ENCODE results near the gene COLEC12. TPM values are rescaled to one million over a fixed set of nuclear protein-coding genes. Genes with fewer than 3 reads are reported as not detected.

Gene COLEC12
- total RNA-seq, 5 donors from 2014 or later (not counting 1 experiment from before 2014, with no cell fraction given): 0.07 to 0.32 TPM; not detected in 3

DNA sequence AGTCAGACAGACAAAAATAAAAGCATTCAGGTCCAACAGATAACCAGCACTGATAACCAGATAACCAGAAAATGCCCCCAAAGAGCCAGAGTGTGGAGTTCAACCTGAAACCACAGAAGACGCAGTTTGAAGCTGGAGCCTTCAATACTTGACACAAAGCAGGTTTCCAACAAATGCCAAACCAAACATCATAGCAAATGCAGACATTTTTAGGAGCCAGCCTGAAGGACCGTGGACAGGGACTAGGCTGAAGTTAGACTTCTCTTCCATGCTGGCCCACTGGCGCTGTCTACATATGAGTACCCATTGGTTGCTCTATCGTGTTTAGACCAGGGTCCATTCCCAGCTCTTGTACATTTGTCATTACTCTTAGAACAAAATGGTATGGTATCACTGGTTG lies 9.9 kb downstream of the COLEC12 start:
- WGBS (ENCODE audit: insufficient coverage): 55% methylated on average over 3 of the region's 4 CpGs
- POLR2A ChIA-PET: no interaction called here

DNA sequence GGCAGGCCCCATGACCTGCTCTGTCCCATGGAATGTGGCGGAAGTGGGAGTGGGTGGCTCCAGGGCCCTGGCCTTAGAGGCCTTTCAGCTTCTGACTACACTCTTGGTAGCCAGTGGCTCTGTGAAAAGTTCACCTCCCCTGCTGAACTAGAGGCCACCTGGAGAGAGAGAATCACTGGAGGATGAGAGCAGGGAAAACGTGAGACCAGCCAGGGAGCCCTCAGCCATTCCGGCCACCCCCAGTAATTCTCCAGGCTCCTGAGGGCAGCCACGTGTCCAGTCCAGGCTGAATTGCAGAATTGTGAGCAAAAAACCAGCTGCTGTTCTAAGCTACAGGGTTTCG lies 10.5 kb downstream of the COLEC12 start:
- Mint-ChIP-seq H3K27me3 (peaks cover 14 to 17% of the 10 kb centered on the region in 2 donors), H3K4me3 (no peak overlapping the region), H3K36me3 (no peaks in the 10 kb centered on the region), H3K9me3 (peaks cover 4 to 9% (median 7%) of the 10 kb centered on the region in 3 donors), H3K27ac (no peak overlapping the region), H3K4me1 (no peaks in the 10 kb centered on the region)
- 75% methylated on average over 4 of the region's 5 CpGs for WGBS (ENCODE audit: insufficient coverage)
- Histone ChIP-seq H3K9me3 (no peaks in the 10 kb centered on the region), H3K36me3 (ENCODE audit: control insufficient read depth in 2 of 2, extremely low read depth in 1 of 2, insufficient read depth in 1 of 2, low read length in 1 of 2) (no peaks in the 10 kb centered on the region), H3K4me3 (ENCODE audit: control insufficient read depth in 1 of 2, extremely low read depth in 1 of 2, low read length in 1 of 2) (no peak overlapping the region), H3K27ac (ENCODE audit: low read length) (no peak overlapping the region), H3K4me1 (ENCODE audit: control insufficient read depth in 1 of 2, extremely low read depth in 1 of 2, insufficient read depth in 2 of 2, low read length in 2 of 2) (no peaks in the 10 kb centered on the region), H3K27me3 (replicated peaks in 1 of 2; ENCODE audit: control insufficient read depth in 2 of 2, extremely low read depth in 1 of 2, insufficient read depth in 2 of 2, low read length in 1 of 2) (peaks cover 0 to 6% of the 10 kb centered on the region in 2 experiments)
- POLR2A ChIA-PET: no interaction called here
- DNase-seq (no peak), ATAC-seq (replicated peaks in 1 of 4) (no peak)
- CTCF ChIA-PET: no interaction called here

More for the DNA sequence above, 9.9 kb downstream of the COLEC12 start:
- DNase-seq: no peak
- no peak overlapping the region for H3K27ac Mint-ChIP-seq
- H3K27me3 ChIP-seq (replicated peaks in 1 of 2; ENCODE audit: control insufficient read depth in 2 of 2, extremely low read depth in 1 of 2, insufficient read depth in 2 of 2, low read length in 1 of 2): peaks cover 0 to 6% of the 10 kb centered on the region in 2 experiments
- H3K36me3 Mint-ChIP-seq: no peaks in the 10 kb centered on the region
- CTCF ChIA-PET: no interaction called here
- no peak overlapping the region for H3K4me3 Mint-ChIP-seq
- no peak overlapping the region for H3K4me3 ChIP-seq (ENCODE audit: control insufficient read depth in 1 of 2, extremely low read depth in 1 of 2, low read length in 1 of 2)
- no peaks in the 10 kb centered on the region for H3K36me3 ChIP-seq (ENCODE audit: control insufficient read depth in 2 of 2, extremely low read depth in 1 of 2, insufficient read depth in 1 of 2, low read length in 1 of 2)
- peaks cover 4 to 9% (median 7%) of the 10 kb centered on the region in 3 donors for H3K9me3 Mint-ChIP-seq
- H3K9me3 ChIP-seq: no peaks in the 10 kb centered on the region
- no peaks in the 10 kb centered on the region for H3K4me1 Mint-ChIP-seq
- H3K4me1 ChIP-seq (ENCODE audit: control insufficient read depth in 1 of 2, extremely low read depth in 1 of 2, insufficient read depth in 2 of 2, low read length in 2 of 2): no peaks in the 10 kb centered on the region
- no peak for ATAC-seq (replicated peaks in 1 of 4)
- no peak overlapping the region for H3K27ac ChIP-seq (ENCODE audit: low read length)
- peaks cover 14 to 17% of the 10 kb centered on the region in 2 donors for H3K27me3 Mint-ChIP-seq

DNA sequence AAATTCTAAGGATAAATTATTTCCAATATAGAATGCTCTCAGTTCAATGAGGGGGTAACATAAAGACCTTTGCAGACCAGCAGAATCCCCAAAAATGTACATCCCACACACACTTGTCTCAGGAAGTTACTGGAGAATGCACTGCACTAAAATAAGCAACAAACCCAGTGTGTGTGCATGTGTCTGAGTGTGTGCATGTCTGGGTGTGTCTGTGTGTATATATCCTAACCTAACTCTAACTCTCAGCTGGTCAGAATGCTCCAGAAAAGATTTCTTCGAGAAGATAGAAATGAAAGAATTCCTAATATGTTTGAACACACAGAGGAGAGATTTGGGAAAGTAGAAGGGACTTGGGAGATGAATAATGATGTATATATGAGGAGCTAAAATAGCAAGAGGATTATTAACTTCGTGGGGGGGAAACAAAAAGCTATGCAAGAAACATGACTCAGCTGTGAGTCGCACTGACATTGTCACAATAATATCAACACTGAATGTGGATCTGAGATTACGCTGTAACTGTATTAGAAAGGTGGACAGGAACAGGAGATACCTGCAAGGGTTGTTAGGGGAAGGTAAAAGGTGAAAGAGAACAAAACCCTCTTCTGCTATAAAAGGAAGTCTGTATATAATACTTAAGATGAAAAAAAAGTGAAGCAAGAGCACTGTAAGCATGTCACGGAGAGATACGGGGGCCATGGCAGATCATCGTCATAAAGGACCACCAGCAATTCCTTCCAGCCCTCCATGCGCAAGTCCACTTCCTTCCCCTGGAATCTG lies 11.1 kb downstream of the COLEC12 start:
- WGBS (ENCODE audit: insufficient coverage): 91% methylated on average over 4 of the region's 8 CpGs
- ATAC-seq (replicated peaks in 1 of 4) (no peak), DNase-seq (no peak)
- Histone ChIP-seq H3K27me3 (replicated peaks in 1 of 2; ENCODE audit: control insufficient read depth in 2 of 2, extremely low read depth in 1 of 2, insufficient read depth in 2 of 2, low read length in 1 of 2) (peaks cover 0 to 6% of the 10 kb centered on the region in 2 experiments), H3K27ac (ENCODE audit: low read length) (no peak overlapping the region), H3K9me3 (no peaks in the 10 kb centered on the region), H3K4me1 (ENCODE audit: control insufficient read depth in 1 of 2, extremely low read depth in 1 of 2, insufficient read depth in 2 of 2, low read length in 2 of 2) (no peaks in the 10 kb centered on the region), H3K4me3 (ENCODE audit: control insufficient read depth in 1 of 2, extremely low read depth in 1 of 2, low read length in 1 of 2) (no peak overlapping the region), H3K36me3 (ENCODE audit: control insufficient read depth in 2 of 2, extremely low read depth in 1 of 2, insufficient read depth in 1 of 2, low read length in 1 of 2) (no peaks in the 10 kb centered on the region)
- no peaks in the 10 kb centered on the region for H3K4me1 Mint-ChIP-seq
- H3K9me3 Mint-ChIP-seq: peaks cover 4 to 9% (median 7%) of the 10 kb centered on the region in 3 donors
- no peaks in the 10 kb centered on the region for H3K36me3 Mint-ChIP-seq
- H3K4me3 Mint-ChIP-seq: no peak overlapping the region
- ChIA-PET CTCF (no interaction called here), POLR2A (no interaction called here)
- H3K27ac Mint-ChIP-seq: no peak overlapping the region
- H3K27me3 Mint-ChIP-seq: peaks cover 14 to 17% of the 10 kb centered on the region in 2 donors

DNA sequence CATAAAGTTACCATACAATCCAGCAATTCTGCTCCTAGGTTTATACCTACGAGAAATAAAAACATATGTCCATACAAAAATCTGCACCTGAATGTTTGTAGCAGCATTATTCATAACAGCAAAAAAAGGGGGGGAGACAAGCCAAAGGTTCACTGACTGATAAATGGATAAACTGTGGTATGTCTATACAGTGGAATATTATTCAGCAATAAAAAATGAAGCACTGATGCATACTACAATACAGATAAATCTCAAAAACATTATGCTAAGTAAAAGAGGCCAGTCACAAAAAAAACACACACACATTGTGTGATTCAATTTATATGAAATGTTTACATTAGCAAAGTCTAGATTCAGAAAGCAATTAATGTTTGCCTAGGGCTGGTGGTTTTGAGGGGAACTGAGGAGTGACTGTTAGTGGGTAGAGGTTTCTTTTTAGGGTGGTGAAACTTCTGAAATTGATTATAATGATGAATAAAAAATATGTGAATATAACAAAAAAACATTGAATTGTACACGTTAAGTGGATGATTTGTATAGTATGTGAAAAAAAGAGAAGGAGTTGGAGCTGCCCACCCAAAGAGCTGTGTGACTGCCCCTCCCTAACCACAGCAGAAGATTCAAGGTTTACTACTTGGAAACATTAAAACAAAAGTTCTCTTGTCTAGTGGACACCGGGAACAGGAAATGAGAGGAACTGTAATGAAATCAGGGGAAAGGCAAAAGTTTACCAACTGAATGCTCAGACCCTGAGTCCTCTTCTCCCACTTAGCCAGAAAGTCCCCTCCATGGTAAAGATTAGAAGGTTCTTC lies 13.4 kb downstream of the COLEC12 start:
- H3K4me3 Mint-ChIP-seq: no peak overlapping the region
- H3K27me3 Mint-ChIP-seq: peaks cover 19 to 22% of the 10 kb centered on the region in 2 donors
- H3K9me3 Mint-ChIP-seq: peaks cover 4 to 9% (median 7%) of the 10 kb centered on the region in 3 donors
- Histone ChIP-seq H3K36me3 (ENCODE audit: control insufficient read depth in 2 of 2, extremely low read depth in 1 of 2, insufficient read depth in 1 of 2, low read length in 1 of 2) (no peaks in the 10 kb centered on the region), H3K4me1 (ENCODE audit: control insufficient read depth in 1 of 2, extremely low read depth in 1 of 2, insufficient read depth in 2 of 2, low read length in 2 of 2) (no peaks in the 10 kb centered on the region), H3K9me3 (no peaks in the 10 kb centered on the region), H3K27me3 (replicated peaks in 1 of 2; ENCODE audit: control insufficient read depth in 2 of 2, extremely low read depth in 1 of 2, insufficient read depth in 2 of 2, low read length in 1 of 2) (peaks cover 0 to 6% of the 10 kb centered on the region in 2 experiments), H3K4me3 (ENCODE audit: control insufficient read depth in 1 of 2, extremely low read depth in 1 of 2, low read length in 1 of 2) (no peak overlapping the region), H3K27ac (ENCODE audit: low read length) (no peak overlapping the region)
- DNase-seq (no peak), ATAC-seq (replicated peaks in 1 of 4) (no peak)
- H3K4me1 Mint-ChIP-seq: no peaks in the 10 kb centered on the region
- CTCF ChIA-PET: no interaction called here
- no CpG with 5 or more reads among the region's 3 CpGs for WGBS (ENCODE audit: insufficient coverage)
- no peaks in the 10 kb centered on the region for H3K36me3 Mint-ChIP-seq
- no peak overlapping the region for H3K27ac Mint-ChIP-seq
- POLR2A ChIA-PET: no interaction called here

DNA sequence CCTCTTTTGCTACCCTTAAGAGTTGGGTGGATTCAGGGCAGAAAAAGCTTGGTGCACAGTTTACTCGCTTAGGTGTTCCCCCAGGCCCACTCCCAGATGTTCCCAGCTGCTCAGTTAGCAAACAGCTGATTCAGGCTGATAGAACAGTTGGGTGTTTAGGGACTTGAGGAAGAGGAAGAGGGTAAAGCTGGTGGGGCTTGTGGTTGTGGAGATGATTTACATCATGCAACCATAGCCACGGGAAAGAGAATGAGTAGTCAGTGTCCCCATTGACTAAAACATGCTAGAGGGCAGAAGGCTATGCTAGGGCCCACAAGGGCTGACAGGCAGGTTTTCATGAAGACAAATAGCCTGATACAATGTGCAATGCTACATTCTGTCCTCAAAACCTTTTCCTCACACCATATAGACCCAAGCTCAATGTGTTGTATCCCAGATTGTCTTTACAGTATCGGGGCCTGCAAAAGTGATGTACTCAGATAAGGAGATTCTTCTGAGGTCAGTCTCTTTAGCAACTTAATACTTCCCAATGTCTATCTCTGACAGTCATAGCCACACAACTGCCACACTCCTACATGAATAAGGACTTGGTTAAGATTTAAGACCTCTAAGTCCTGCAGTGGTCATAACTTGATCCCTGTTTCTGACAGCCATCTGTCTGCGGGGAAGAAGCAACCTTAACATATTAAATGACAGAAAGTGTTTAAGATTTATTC lies 15.6 kb downstream of the COLEC12 start:
- DNase-seq (no peak), ATAC-seq (replicated peaks in 1 of 4) (no peak)
- no peaks in the 10 kb centered on the region for H3K4me1 Mint-ChIP-seq
- H3K27me3 Mint-ChIP-seq: peaks cover 22 to 26% of the 10 kb centered on the region in 2 donors
- CTCF ChIA-PET: no interaction called here
- no peaks in the 10 kb centered on the region for H3K4me1 ChIP-seq (ENCODE audit: control insufficient read depth in 1 of 2, extremely low read depth in 1 of 2, insufficient read depth in 2 of 2, low read length in 2 of 2)
- peaks cover 4 to 9% (median 7%) of the 10 kb centered on the region in 3 donors for H3K9me3 Mint-ChIP-seq
- POLR2A ChIA-PET: no interaction called here
- no peaks in the 10 kb centered on the region for H3K36me3 Mint-ChIP-seq
- no peak overlapping the region for H3K4me3 Mint-ChIP-seq
- H3K36me3 ChIP-seq (ENCODE audit: control insufficient read depth in 2 of 2, extremely low read depth in 1 of 2, insufficient read depth in 1 of 2, low read length in 1 of 2): no peaks in the 10 kb centered on the region
- WGBS (ENCODE audit: insufficient coverage): 17% methylated on average over 2 of the region's 4 CpGs
- no peak overlapping the region for H3K4me3 ChIP-seq (ENCODE audit: control insufficient read depth in 1 of 2, extremely low read depth in 1 of 2, low read length in 1 of 2)
- no peak overlapping the region for H3K27ac ChIP-seq (ENCODE audit: low read length)
- no peaks in the 10 kb centered on the region for H3K9me3 ChIP-seq
- H3K27me3 ChIP-seq (replicated peaks in 1 of 2; ENCODE audit: control insufficient read depth in 2 of 2, extremely low read depth in 1 of 2, insufficient read depth in 2 of 2, low read length in 1 of 2): peaks cover 0 to 6% of the 10 kb centered on the region in 2 experiments
- H3K27ac Mint-ChIP-seq: no peak overlapping the region

DNA sequence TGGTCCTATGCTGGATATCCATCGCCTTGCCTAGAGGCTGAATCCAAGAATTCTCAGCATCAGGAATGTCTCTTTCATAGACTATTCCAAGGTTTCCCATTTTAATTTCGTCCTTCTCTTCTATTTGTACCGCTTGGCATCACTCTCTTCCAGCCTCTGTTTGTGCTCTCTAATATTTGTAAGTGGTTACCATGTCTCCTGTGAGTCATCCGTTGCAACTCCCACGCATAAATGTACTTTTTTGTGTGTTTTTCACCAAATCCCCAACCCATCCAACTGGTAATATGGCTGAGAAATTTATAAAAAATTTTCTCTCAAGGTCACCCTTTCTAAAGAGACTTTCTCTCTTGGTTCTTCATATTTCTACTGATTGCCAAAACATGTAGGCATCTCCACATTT lies 21.8 kb downstream of the COLEC12 start:
- no peak for DNase-seq
- no peak overlapping the region for H3K4me3 Mint-ChIP-seq
- no peaks in the 10 kb centered on the region for H3K4me1 Mint-ChIP-seq
- Histone ChIP-seq H3K27me3 (replicated peaks in 1 of 2; ENCODE audit: control insufficient read depth in 2 of 2, extremely low read depth in 1 of 2, insufficient read depth in 2 of 2, low read length in 1 of 2) (no peaks in the 10 kb centered on the region), H3K27ac (ENCODE audit: low read length) (no peak overlapping the region), H3K36me3 (ENCODE audit: control insufficient read depth in 2 of 2, extremely low read depth in 1 of 2, insufficient read depth in 1 of 2, low read length in 1 of 2) (no peaks in the 10 kb centered on the region), H3K4me1 (ENCODE audit: control insufficient read depth in 1 of 2, extremely low read depth in 1 of 2, insufficient read depth in 2 of 2, low read length in 2 of 2) (no peaks in the 10 kb centered on the region), H3K4me3 (ENCODE audit: control insufficient read depth in 1 of 2, extremely low read depth in 1 of 2, low read length in 1 of 2) (no peak overlapping the region), H3K9me3 (no peaks in the 10 kb centered on the region)
- POLR2A ChIA-PET: no interaction called here
- H3K27me3 Mint-ChIP-seq: peaks cover 7 to 12% of the 10 kb centered on the region in 2 donors
- H3K36me3 Mint-ChIP-seq: no peaks in the 10 kb centered on the region
- H3K27ac Mint-ChIP-seq: no peak overlapping the region
- no peaks in the 10 kb centered on the region for H3K9me3 Mint-ChIP-seq
- ATAC-seq (replicated peaks in 1 of 4): no peak
- no CpG with 5 or more reads among the region's 5 CpGs for WGBS (ENCODE audit: insufficient coverage)
- CTCF ChIA-PET: no interaction called here
